Measurements from ENCODE around the gene GPR183.

Gene GPR183

GRCh38 chr13:99339736-99340397 lies 32.7 kb upstream of the GPR183 start:
- no peak for TF ChIP-seq FOXP2 (optimal IDR thresholded peaks at IDR 0.05; ENCODE audit: borderline replicate concordance, extremely low read depth, extremely low read length, insufficient read depth)
- TF ChIP-seq TAF1 (IDR thresholded peaks at IDR 0.05; ENCODE audit: borderline replicate concordance, insufficient read depth, low read length) = no peak
- TF ChIP-seq, protein P1, sequence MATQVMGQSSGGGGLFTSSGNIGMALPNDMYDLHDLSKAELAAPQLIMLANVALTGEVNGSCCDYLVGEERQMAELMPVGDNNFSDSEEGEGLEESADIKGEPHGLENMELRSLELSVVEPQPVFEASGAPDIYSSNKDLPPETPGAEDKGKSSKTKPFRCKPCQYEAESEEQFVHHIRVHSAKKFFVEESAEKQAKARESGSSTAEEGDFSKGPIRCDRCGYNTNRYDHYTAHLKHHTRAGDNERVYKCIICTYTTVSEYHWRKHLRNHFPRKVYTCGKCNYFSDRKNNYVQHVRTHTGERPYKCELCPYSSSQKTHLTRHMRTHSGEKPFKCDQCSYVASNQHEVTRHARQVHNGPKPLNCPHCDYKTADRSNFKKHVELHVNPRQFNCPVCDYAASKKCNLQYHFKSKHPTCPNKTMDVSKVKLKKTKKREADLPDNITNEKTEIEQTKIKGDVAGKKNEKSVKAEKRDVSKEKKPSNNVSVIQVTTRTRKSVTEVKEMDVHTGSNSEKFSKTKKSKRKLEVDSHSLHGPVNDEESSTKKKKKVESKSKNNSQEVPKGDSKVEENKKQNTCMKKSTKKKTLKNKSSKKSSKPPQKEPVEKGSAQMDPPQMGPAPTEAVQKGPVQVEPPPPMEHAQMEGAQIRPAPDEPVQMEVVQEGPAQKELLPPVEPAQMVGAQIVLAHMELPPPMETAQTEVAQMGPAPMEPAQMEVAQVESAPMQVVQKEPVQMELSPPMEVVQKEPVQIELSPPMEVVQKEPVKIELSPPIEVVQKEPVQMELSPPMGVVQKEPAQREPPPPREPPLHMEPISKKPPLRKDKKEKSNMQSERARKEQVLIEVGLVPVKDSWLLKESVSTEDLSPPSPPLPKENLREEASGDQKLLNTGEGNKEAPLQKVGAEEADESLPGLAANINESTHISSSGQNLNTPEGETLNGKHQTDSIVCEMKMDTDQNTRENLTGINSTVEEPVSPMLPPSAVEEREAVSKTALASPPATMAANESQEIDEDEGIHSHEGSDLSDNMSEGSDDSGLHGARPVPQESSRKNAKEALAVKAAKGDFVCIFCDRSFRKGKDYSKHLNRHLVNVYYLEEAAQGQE (IDR thresholded peaks at IDR 0.05; ENCODE audit: insufficient read depth in 1 of 2, low read depth in 2 of 2, low read length in 2 of 2) = no peak
- no peak for TF ChIP-seq POLR2AphosphoS5 (IDR thresholded peaks at IDR 0.05; ENCODE audit: low read depth, low read length)
- TF ChIP-seq SIN3A (IDR thresholded peaks at IDR 0.05; ENCODE audit: borderline replicate concordance, insufficient read depth, low read length) = no peak

DNA sequence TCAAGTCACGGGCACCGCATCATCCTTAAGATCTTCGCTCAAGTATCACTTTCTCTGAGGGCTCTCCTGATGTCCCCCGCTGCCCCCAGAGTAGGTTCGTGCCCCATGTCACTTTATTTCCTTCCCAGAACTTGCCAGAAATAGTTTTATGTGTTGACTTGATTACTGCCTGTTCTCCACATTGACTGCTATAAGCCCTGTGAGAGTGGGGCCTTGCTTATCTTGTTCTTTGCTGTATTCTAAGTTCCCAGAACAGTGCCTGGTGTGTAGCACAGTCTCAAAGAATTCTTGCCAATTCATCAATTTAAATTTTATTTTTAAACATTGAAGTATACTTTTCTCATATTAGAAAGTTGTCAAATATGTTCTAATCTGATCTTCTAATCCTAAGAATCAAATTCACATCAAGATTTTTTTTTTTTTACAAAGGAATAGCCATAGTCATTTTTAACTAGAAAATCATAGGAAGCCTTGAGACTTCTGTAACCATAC lies 32.1 kb upstream of the GPR183 start:
- no peak for TF ChIP-seq POLR2AphosphoS5 (IDR thresholded peaks at IDR 0.05; ENCODE audit: low read depth, low read length)
- TF ChIP-seq FOXP2 (optimal IDR thresholded peaks at IDR 0.05; ENCODE audit: borderline replicate concordance, extremely low read depth, extremely low read length, insufficient read depth) = no peak
- TF ChIP-seq, protein P1 (IDR thresholded peaks at IDR 0.05; ENCODE audit: insufficient read depth in 1 of 2, low read depth in 2 of 2, low read length in 2 of 2) = no peak
- TF ChIP-seq TAF1 (IDR thresholded peaks at IDR 0.05; ENCODE audit: borderline replicate concordance, insufficient read depth, low read length) = no peak
- no peak for TF ChIP-seq SIN3A (IDR thresholded peaks at IDR 0.05; ENCODE audit: borderline replicate concordance, insufficient read depth, low read length)

DNA sequence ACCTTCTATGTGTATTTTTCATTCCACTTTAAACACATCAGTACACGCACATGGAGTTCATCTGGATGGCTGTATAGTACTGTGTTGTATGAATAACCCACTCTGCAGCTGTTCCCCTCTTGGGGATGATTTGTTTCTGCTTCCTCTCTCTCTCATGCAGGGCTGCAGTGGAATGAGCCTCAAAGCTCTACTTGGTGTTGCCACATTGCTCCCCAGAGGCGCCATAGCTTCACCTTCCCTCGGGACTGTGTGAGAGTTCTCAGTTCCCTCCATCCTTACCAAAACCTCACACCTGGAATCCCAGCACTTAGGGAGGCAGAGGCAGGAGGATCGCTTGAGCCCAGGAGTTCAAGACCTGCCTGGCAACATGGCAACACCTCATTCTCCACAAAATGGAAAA lies 28.4 kb upstream of the GPR183 start:
- TF ChIP-seq, protein P1 (IDR thresholded peaks at IDR 0.05; ENCODE audit: insufficient read depth in 1 of 2, low read depth in 2 of 2, low read length in 2 of 2) = no peak
- TF ChIP-seq FOXP2 (optimal IDR thresholded peaks at IDR 0.05; ENCODE audit: borderline replicate concordance, extremely low read depth, extremely low read length, insufficient read depth) (no peak), TAF1 (IDR thresholded peaks at IDR 0.05; ENCODE audit: borderline replicate concordance, insufficient read depth, low read length) (no peak), SIN3A (IDR thresholded peaks at IDR 0.05; ENCODE audit: borderline replicate concordance, insufficient read depth, low read length) (no peak), POLR2AphosphoS5 (IDR thresholded peaks at IDR 0.05; ENCODE audit: low read depth, low read length) (no peak)

DNA sequence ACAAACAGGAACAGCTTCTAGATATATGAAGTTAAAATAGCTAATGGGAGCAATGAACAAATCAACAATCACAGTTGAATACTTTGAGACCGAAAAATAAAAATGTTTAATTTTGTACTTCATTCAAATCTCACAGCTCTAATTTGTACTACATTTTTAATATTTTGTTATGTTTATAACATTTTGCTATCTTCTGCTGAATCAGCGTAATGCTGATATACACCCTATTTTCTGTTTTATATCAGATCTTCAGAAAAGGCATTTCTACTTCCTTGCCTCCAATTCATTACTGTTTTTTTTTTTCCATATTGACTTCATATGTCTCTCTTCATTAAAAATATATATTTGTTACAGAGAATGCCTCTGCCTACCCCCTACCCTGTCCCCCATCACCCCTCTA lies 27.9 kb upstream of the GPR183 start:
- TF ChIP-seq FOXP2 (optimal IDR thresholded peaks at IDR 0.05; ENCODE audit: borderline replicate concordance, extremely low read depth, extremely low read length, insufficient read depth) = no peak
- no peak for TF ChIP-seq POLR2AphosphoS5 (IDR thresholded peaks at IDR 0.05; ENCODE audit: low read depth, low read length)

DNA sequence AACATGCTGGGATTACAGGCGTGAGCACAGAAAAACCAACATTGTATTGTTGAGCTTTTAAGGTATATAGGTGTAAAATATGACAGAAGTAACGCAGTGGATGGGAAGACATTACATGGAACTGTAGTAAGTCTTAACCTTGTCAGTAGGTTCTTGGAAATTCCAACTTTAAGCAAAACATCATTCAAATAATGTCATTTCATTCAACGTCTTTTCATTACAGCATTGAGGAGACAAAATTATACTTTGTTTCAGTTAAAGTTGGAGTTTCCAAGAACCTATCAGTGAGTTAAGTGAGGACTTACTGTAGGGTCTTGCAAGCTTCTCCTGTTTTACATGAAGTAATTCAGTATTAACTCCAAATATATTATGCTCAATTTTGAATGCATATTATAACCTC lies 27.0 kb upstream of the GPR183 start:
- TF ChIP-seq TAF1 (IDR thresholded peaks at IDR 0.05; ENCODE audit: borderline replicate concordance, insufficient read depth, low read length) (no peak), POLR2AphosphoS5 (IDR thresholded peaks at IDR 0.05; ENCODE audit: low read depth, low read length) (no peak), FOXP2 (optimal IDR thresholded peaks at IDR 0.05; ENCODE audit: borderline replicate concordance, extremely low read depth, extremely low read length, insufficient read depth) (no peak), SIN3A (IDR thresholded peaks at IDR 0.05; ENCODE audit: borderline replicate concordance, insufficient read depth, low read length) (no peak)
- TF ChIP-seq, protein P1 (IDR thresholded peaks at IDR 0.05; ENCODE audit: insufficient read depth in 1 of 2, low read depth in 2 of 2, low read length in 2 of 2) = no peak

Measured in PFSK-1 (cell line).